Colonic mucosa (tissue), 4 donors: Measurements from ENCODE around the gene LARP1. TPM values are rescaled to one million over a fixed set of nuclear protein-coding genes. Genes with fewer than 3 reads are reported as not detected.

Experiments
- DNase-seq: peaks from one replicate; pipeline ENCODE4 v3.0.0-alpha.2; 2020
- H3K27ac ChIP-seq: fragments of 200-600 bp; one replicate; pipeline ENCODE4 v1.8.0; 2021
- H3K27me3 ChIP-seq: fragments of 200-600 bp; one replicate; pipeline ENCODE4 v1.8.0; 2021
- H3K36me3 ChIP-seq: fragments of 200-600 bp; one replicate; pipeline ENCODE4 v1.8.0; 2021
- H3K4me1 ChIP-seq: fragments of 200-600 bp; one replicate; pipeline ENCODE4 v1.8.0; 2021; ENCODE audit warnings: mild to moderate bottlenecking
- H3K4me3 ChIP-seq: fragments of 200-600 bp; one replicate; pipeline ENCODE4 v1.8.0; 2021
- H3K9ac ChIP-seq, 2 donors: one replicate each; pipeline ENCODE4 v1.7.0; 2013; ENCODE audit warnings: control low read depth in 2 of 2, low read depth in 2 of 2, low read length in 2 of 2
- H3K9me3 ChIP-seq: fragments of 200-600 bp; one replicate; pipeline ENCODE4 v1.8.0; 2021
- intact Hi-C: fragments of 100-400 bp; cut with DNase I; formaldehyde crosslinking; loops from one replicate; pipeline ENCODE4 v1.14.1; 2022
- total RNA-seq, 2 donors: library from RNA; stranded (reverse); fragmentation: NEBNext Ultra II Directional in 1 of 2; extraction: Animal tissue kit (Norgen Biotek cat#: 25700) in 1 of 2; gene quantifications; one replicate each; pipeline ENCODE4 v1.2.1, GENCODE V29; 2021
- TF ChIP-seq, protein P1 (sequence below): fragments of 200-600 bp; IDR thresholded peaks from one replicate; pipeline ENCODE4 v1.8.0; 2022; ENCODE audit warnings: antibody characterized with exemption, mild to moderate bottlenecking
- donor health status: healthy.
- donor health status: DM: no; HTN: no; CAD: no.
- donor health status: DM: no; HTN: no; CAD: no.

Gene LARP1
- total RNA-seq, 2 donors from 2014 or later, result 116 to 201 TPM

GRCh38 chr5:154773326-154773725 is 18.1 kb downstream of the LARP1 start:
- no peak overlapping the region for H3K4me3 ChIP-seq
- DNase-seq, result no peak
- intact Hi-C loops, result no loop called here
- no peak overlapping the region for H3K27ac ChIP-seq
- no peaks in the 10 kb centered on the region for H3K36me3 ChIP-seq
- no peaks in the 10 kb centered on the region for H3K4me1 ChIP-seq
- TF ChIP-seq, protein P1, sequence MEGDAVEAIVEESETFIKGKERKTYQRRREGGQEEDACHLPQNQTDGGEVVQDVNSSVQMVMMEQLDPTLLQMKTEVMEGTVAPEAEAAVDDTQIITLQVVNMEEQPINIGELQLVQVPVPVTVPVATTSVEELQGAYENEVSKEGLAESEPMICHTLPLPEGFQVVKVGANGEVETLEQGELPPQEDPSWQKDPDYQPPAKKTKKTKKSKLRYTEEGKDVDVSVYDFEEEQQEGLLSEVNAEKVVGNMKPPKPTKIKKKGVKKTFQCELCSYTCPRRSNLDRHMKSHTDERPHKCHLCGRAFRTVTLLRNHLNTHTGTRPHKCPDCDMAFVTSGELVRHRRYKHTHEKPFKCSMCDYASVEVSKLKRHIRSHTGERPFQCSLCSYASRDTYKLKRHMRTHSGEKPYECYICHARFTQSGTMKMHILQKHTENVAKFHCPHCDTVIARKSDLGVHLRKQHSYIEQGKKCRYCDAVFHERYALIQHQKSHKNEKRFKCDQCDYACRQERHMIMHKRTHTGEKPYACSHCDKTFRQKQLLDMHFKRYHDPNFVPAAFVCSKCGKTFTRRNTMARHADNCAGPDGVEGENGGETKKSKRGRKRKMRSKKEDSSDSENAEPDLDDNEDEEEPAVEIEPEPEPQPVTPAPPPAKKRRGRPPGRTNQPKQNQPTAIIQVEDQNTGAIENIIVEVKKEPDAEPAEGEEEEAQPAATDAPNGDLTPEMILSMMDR, result no peak
- no peak overlapping the region for H3K9ac ChIP-seq
- H3K9me3 ChIP-seq, result no peaks in the 10 kb centered on the region
- no peaks in the 10 kb centered on the region for H3K27me3 ChIP-seq

- TF ChIP-seq, protein P1, result no peak
- intact Hi-C loops, result no loop called here
- Histone ChIP-seq H3K4me1 (no peaks in the 10 kb centered on the region), H3K9ac (no peak overlapping the region), H3K4me3 (no peak overlapping the region), H3K9me3 (no peaks in the 10 kb centered on the region), H3K27ac (no peak overlapping the region), H3K36me3 (no peaks in the 10 kb centered on the region), H3K27me3 (no peaks in the 10 kb centered on the region)
- no peak for DNase-seq
Measured at GRCh38 chr5:154776167-154776566, 21.0 kb downstream of the LARP1 start.

DNA sequence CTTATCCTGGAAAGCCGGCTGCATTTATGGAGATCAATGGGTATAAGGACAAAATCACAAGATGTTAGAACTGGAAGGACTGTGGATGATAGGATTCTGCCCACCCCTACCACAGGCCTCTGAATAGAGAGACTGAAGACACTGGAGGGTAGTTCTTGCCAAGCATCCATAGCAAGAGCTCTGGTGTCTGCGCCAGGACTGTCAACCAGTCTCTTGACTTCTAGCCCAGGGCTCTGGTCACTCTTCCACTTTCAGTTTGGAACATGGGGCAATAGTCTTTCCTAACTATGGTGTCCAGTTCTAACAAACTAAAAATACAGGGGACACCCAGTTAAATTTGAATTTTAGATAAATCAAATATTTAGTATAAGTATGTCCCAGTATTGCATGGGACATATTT is 23.4 kb downstream of the LARP1 start:
- peaks cover 6% of the 10 kb centered on the region for H3K4me1 ChIP-seq
- TF ChIP-seq, protein P1, result no peak
- intact Hi-C loops, result no loop called here

GRCh38 chr5:154779105-154779504 is 23.9 kb downstream of the LARP1 start:
- Histone ChIP-seq H3K9ac (no peak overlapping the region), H3K36me3 (no peaks in the 10 kb centered on the region), H3K9me3 (no peaks in the 10 kb centered on the region), H3K27ac (no peak overlapping the region), H3K27me3 (no peaks in the 10 kb centered on the region), H3K4me1 (peaks cover 6% of the 10 kb centered on the region), H3K4me3 (no peak overlapping the region)
- no peak for DNase-seq
- TF ChIP-seq, protein P1, result no peak
- intact Hi-C loops, result no loop called here

More for the DNA sequence above, 23.4 kb downstream of the LARP1 start:
- Histone ChIP-seq H3K36me3 (no peaks in the 10 kb centered on the region), H3K4me3 (no peak overlapping the region), H3K27me3 (no peaks in the 10 kb centered on the region), H3K27ac (no peak overlapping the region), H3K9me3 (no peaks in the 10 kb centered on the region), H3K9ac (no peak overlapping the region)
- no peak for DNase-seq

GRCh38 chr5:154780128-154780527 is 25.0 kb downstream of the LARP1 start:
- intact Hi-C loops, result no loop called here
- H3K27ac ChIP-seq, result no peak overlapping the region

More at GRCh38 chr5:154780128-154780527, 25.0 kb downstream of the LARP1 start:
- peak overlapping the region in 1 of 2 donors; percentile 6 for H3K9ac ChIP-seq
- no peaks in the 10 kb centered on the region for H3K36me3 ChIP-seq
- TF ChIP-seq, protein P1, result no peak
- H3K27me3 ChIP-seq, result no peaks in the 10 kb centered on the region
- no peaks in the 10 kb centered on the region for H3K9me3 ChIP-seq
- peaks cover 6% of the 10 kb centered on the region for H3K4me1 ChIP-seq
- H3K4me3 ChIP-seq, result no peak overlapping the region
- no peak for DNase-seq
